HepG2 (cell line): ENCODE results near the gene HRG. TPM values are rescaled to one million over a fixed set of nuclear protein-coding genes. Genes with fewer than 3 reads are reported as not detected.

Source experiments
- ADNP ChIP-seq: sonication (generic); formaldehyde crosslinking; IDR thresholded peaks from 2 replicates; pipeline ENCODE4 v1.4.0; 2020; ENCODE audit warnings: missing genetic modification reagents
- AHR ChIP-seq: IDR thresholded peaks from 2 replicates; pipeline ENCODE4 v1.6.1; 2018; ENCODE audit warnings: missing genetic modification reagents, missing compliant biosample characterization
- CHCHD3 ChIP-seq: sonication (generic); formaldehyde crosslinking; IDR thresholded peaks from 2 replicates; pipeline ENCODE4 v1.8.0; 2022; ENCODE audit warnings: mild to moderate bottlenecking, missing genetic modification reagents, moderate library complexity
- HIC2 ChIP-seq: sonication (generic); formaldehyde crosslinking; IDR thresholded peaks from 2 replicates; pipeline ENCODE4 v1.9.0; 2022; ENCODE audit warnings: low read depth, missing genetic modification reagents
- IRF9 ChIP-seq: sonication (generic); formaldehyde crosslinking; IDR thresholded peaks from 2 replicates; pipeline ENCODE4 v1.8.0; 2022; ENCODE audit warnings: missing genetic modification reagents, mild to moderate bottlenecking, borderline replicate concordance
- IRX3 ChIP-seq: sonication (generic); formaldehyde crosslinking; IDR thresholded peaks from 2 replicates; pipeline ENCODE4 v1.8.1; 2023; ENCODE audit warnings: mild to moderate bottlenecking, low read depth, missing genetic modification reagents, borderline replicate concordance
- KLF11 ChIP-seq: IDR thresholded peaks from 2 replicates; pipeline ENCODE4 v1.6.1; 2016; ENCODE audit warnings: missing compliant biosample characterization
- NCOR1 ChIP-seq: fragments of 200-600 bp; sonication (generic); IDR thresholded peaks from 2 replicates; pipeline ENCODE4 v1.7.0; 2017; ENCODE audit warnings: antibody characterized with exemption, low read length, borderline replicate concordance
- NFIC ChIP-seq: IDR thresholded peaks from 2 replicates; pipeline ENCODE4 v1.6.1; 2012; ENCODE audit warnings: mild to moderate bottlenecking, low read length, inconsistent platforms
- RCOR2 ChIP-seq: IDR thresholded peaks from 2 replicates; pipeline ENCODE4 v1.6.1; 2016; ENCODE audit warnings: missing biosample characterization, missing genetic modification reagents
- RFXANK ChIP-seq: IDR thresholded peaks from 2 replicates; pipeline ENCODE4 v1.6.1; 2016
- RXRA ChIP-seq: sonication (generic); formaldehyde crosslinking; IDR thresholded peaks from 2 replicates; pipeline ENCODE4 v1.5.1; 2020; ENCODE audit warnings: missing genetic modification reagents
- SIX4 ChIP-seq: sonication (generic); formaldehyde crosslinking; IDR thresholded peaks from 2 replicates; pipeline ENCODE4 v1.4.0; 2020; ENCODE audit warnings: missing genetic modification reagents
- SKI ChIP-seq: fragments of 450-650 bp; IDR thresholded peaks from one replicate; pipeline ENCODE4 v1.6.1; 2018; ENCODE audit warnings: mild to moderate bottlenecking; ENCODE audit not compliant: partially characterized antibody
- SMARCE1 ChIP-seq: fragments of 450-650 bp; IDR thresholded peaks from 2 replicates; pipeline ENCODE4 v1.6.1; 2017; ENCODE audit warnings: borderline replicate concordance
- YY1 ChIP-seq: IDR thresholded peaks from 2 replicates; pipeline ENCODE4 v1.6.1; 2011; ENCODE audit warnings: low read length, low read depth, moderate library complexity, mild to moderate bottlenecking; ENCODE audit not compliant: insufficient read depth, insufficient replicate concordance
- ZNF10 ChIP-seq: sonication (generic); formaldehyde crosslinking; IDR thresholded peaks from 2 replicates; pipeline ENCODE4 v1.4.0; 2020; ENCODE audit warnings: mild to moderate bottlenecking, low read depth, missing genetic modification reagents, borderline replicate concordance
- ZNF260 ChIP-seq: sonication (generic); formaldehyde crosslinking; IDR thresholded peaks from 2 replicates; pipeline ENCODE4 v1.4.0; 2020; ENCODE audit warnings: missing genetic modification reagents, low read depth, mild to moderate bottlenecking, borderline replicate concordance
- ZNF263 ChIP-seq: sonication (generic); formaldehyde crosslinking; IDR thresholded peaks from 2 replicates; pipeline ENCODE4 v1.4.0; 2020; ENCODE audit warnings: missing genetic modification reagents
- ZNF33B ChIP-seq: sonication (generic); formaldehyde crosslinking; IDR thresholded peaks from 2 replicates; pipeline ENCODE4 v1.5.1; 2020; ENCODE audit warnings: mild to moderate bottlenecking, missing genetic modification reagents
- ZNF660 ChIP-seq: sonication (generic); formaldehyde crosslinking; IDR thresholded peaks from 2 replicates; pipeline ENCODE4 v1.5.1; 2020; ENCODE audit warnings: mild to moderate bottlenecking, low read depth, missing genetic modification reagents, borderline replicate concordance
- ZNF720 ChIP-seq: sonication (generic); formaldehyde crosslinking; IDR thresholded peaks from 2 replicates; pipeline ENCODE4 v1.4.0; 2020; ENCODE audit warnings: missing genetic modification reagents
- polyA plus RNA-seq, 8 experiments: library from polyadenylated mRNA; depleted of rRNA in 3 of 8; stranded (reverse) in 7 of 8; unstranded in 1 of 8; fragments of >200 nt; fragmentation: Illumina TruSeq in 4 of 8; extraction: Trizol in 4 of 8; gene quantifications; 2 replicates each; pipeline versions ENCODE4 v1.2.1 to v1.2.3, GENCODE V29; 2011 to 2016; ENCODE audit warnings: low read depth in 4 of 8, missing spikeins in 1 of 8, mixed read lengths in 1 of 8; ENCODE audit not compliant: insufficient read depth in 1 of 8
- total RNA-seq, 5 experiments: library from RNA; depleted of rRNA; stranded (reverse); fragments of >200 nt; fragmentation: Illumina TruSeq; extraction: Trizol; gene quantifications; 2 replicates each; pipeline ENCODE4 v1.2.3, GENCODE V29; 2016; ENCODE audit warnings: low read depth in 1 of 5
- TF ChIP-seq, protein P1 (sequence below): sonication (generic); formaldehyde crosslinking; conservative IDR thresholded peaks from 2 replicates; pipeline ENCODE4 v1.4.0; 2020; ENCODE audit warnings: missing genetic modification reagents

The HRG gene
- total and polyA plus RNA-seq, 2 of the 13 experiments (the other 11 are each of a cell fraction or from before 2014, with no cell fraction given): 0.09 to 0.11 TPM

DNA sequence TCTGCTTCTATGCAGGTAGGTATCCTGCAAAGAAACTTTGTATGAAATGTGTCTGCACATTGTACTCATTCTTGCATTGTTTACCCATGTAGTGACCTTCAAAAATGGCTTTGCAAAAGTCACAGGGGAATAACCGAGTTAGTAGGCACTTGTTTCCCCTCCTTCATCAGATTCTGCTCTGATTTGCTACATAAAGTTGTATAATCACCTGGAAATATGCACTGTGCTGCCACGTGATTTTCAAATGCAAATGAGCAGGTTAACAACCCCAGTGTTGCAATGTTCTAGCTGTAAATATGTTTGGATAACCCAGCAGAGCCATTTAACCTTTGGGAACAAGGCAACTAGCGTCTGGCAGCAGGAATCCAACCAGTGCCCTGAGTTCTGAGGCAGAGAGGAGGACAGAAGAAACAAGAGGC, 51.2 kb downstream of the HRG start, which contains the start of gene KNG1 (continued):
- TF ChIP-seq ZNF720 (CRISPR knock-in tag) (no peak), IRF9 (CRISPR knock-in tag) (no peak), ZNF263 (no peak), HIC2 (CRISPR knock-in tag) (no peak), KLF11 (no peak), RCOR2 (CRISPR knock-in tag) (no peak), ADNP (CRISPR knock-in tag) (no peak), ZNF660 (no peak), SMARCE1 (no peak), RFXANK (CRISPR knock-in tag) (no peak), ZNF260 (no peak), CHCHD3 (CRISPR knock-in tag) (no peak), NCOR1 (no peak; the same call in 1 of the 2 replicates), IRX3 (no peak), AHR (CRISPR knock-in tag) (no peak), YY1 (no peak), NFIC (no peak), RXRA (no peak; the same call in 1 of the 2 replicates), SIX4 (no peak), SKI (peak; percentile 60), ZNF10 (no peak), ZNF33B (CRISPR knock-in tag) (no peak)
- TF ChIP-seq, protein P1, sequence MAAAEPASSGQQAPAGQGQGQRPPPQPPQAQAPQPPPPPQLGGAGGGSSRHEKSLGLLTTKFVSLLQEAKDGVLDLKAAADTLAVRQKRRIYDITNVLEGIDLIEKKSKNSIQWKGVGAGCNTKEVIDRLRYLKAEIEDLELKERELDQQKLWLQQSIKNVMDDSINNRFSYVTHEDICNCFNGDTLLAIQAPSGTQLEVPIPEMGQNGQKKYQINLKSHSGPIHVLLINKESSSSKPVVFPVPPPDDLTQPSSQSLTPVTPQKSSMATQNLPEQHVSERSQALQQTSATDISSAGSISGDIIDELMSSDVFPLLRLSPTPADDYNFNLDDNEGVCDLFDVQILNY: no peak
